Measurements from ENCODE around the gene SLC5A1. TPM values are rescaled to one million over a fixed set of nuclear protein-coding genes. Genes with fewer than 3 reads are reported as not detected.

SLC5A1 gene
- total and polyA plus RNA-seq, 2 donors (not counting 1 experiment from before 2014, with no cell fraction given), result not detected

- Mint-ChIP-seq H3K27ac (no peak overlapping the region), H3K9me3 (ENCODE audit: insufficient read depth) (no peaks in the 10 kb centered on the region), H3K27me3 (peaks cover 21% of the 10 kb centered on the region), H3K4me1 (no peaks in the 10 kb centered on the region), H3K4me3 (no peak overlapping the region)
- intact Hi-C loops (cut with micrococcal nuclease), result no loop called here
- H3K27me3 ChIP-seq (replicated peaks in 1 of 4; ENCODE audit: control extremely low read depth in 1 of 4, control insufficient read depth in 3 of 4, insufficient read depth in 4 of 4, low read length in 3 of 4), result peaks cover 0 to 3% (median 0%) of the 10 kb centered on the region in 4 experiments
- 79% methylated on average over 1 of the region's 1 CpG for WGBS (ENCODE audit: insufficient coverage)
- no peaks in the 10 kb centered on the region for H3K4me1 ChIP-seq (ENCODE audit: control insufficient read depth in 2 of 2, insufficient read depth in 2 of 2, low read length in 2 of 2)
- H3K36me3 ChIP-seq (replicated peaks in 1 of 2; ENCODE audit: control extremely low read depth in 1 of 2, control insufficient read depth in 1 of 2, extremely low read depth in 1 of 2, insufficient read depth in 2 of 2, low read length in 1 of 2), result no peaks in the 10 kb centered on the region
- H3K4me2 ChIP-seq (replicated peaks; ENCODE audit: low read depth, low read length, poor library complexity, severe bottlenecking), result no peak overlapping the region
- TF ChIP-seq EZH2 (IDR thresholded peaks at IDR 0.05; ENCODE audit: borderline replicate concordance, insufficient read depth, low read depth, low read length, poor library complexity, severe bottlenecking), result no peak
- TF ChIP-seq, protein P1, sequence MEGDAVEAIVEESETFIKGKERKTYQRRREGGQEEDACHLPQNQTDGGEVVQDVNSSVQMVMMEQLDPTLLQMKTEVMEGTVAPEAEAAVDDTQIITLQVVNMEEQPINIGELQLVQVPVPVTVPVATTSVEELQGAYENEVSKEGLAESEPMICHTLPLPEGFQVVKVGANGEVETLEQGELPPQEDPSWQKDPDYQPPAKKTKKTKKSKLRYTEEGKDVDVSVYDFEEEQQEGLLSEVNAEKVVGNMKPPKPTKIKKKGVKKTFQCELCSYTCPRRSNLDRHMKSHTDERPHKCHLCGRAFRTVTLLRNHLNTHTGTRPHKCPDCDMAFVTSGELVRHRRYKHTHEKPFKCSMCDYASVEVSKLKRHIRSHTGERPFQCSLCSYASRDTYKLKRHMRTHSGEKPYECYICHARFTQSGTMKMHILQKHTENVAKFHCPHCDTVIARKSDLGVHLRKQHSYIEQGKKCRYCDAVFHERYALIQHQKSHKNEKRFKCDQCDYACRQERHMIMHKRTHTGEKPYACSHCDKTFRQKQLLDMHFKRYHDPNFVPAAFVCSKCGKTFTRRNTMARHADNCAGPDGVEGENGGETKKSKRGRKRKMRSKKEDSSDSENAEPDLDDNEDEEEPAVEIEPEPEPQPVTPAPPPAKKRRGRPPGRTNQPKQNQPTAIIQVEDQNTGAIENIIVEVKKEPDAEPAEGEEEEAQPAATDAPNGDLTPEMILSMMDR (IDR thresholded peaks at IDR 0.05), result no peak
- ATAC-seq (ENCODE audit: low read depth) (no peak), DNase-seq (no peak)
- H4K20me1 ChIP-seq (ENCODE audit: control insufficient read depth, insufficient read depth, low read length, poor library complexity, severe bottlenecking), result no peaks in the 10 kb centered on the region
- H3K27ac ChIP-seq (ENCODE audit: low read length in 2 of 2), result no peak overlapping the region
- no peak overlapping the region for H3K9ac ChIP-seq (ENCODE audit: low read length)
- H3K9me3 ChIP-seq (ENCODE audit: control extremely low read depth in 1 of 3, control insufficient read depth in 2 of 3, insufficient read depth in 1 of 3, low read length in 2 of 3), result no peaks in the 10 kb centered on the region
- no peaks in the 10 kb centered on the region for H3K79me2 ChIP-seq (ENCODE audit: control insufficient read depth, insufficient read depth, low read length)
- H2AFZ ChIP-seq (ENCODE audit: insufficient read depth, low read depth, low read length, poor library complexity, severe bottlenecking), result no peak overlapping the region
- no peak overlapping the region for H3K4me3 ChIP-seq (ENCODE audit: control extremely low read depth in 1 of 5, extremely low read depth in 1 of 5, insufficient read depth in 1 of 5, low read depth in 2 of 5, low read length in 4 of 5)
- POLR2A ChIA-PET, result no interaction called here
- CTCF ChIA-PET, result interaction anchor here (3.0 to 3.9 kb wide), 2 partner anchors 105 to 112 kb away, joined by 9 to 27 read pairs; no protein-coding TSS in a partner anchor
Observed at GRCh38 chr22:32082331-32082730, 39.3 kb downstream of the SLC5A1 start.

GRCh38 chr22:32083000-32083399 lies 39.9 kb downstream of the SLC5A1 start:
- intact Hi-C loops (cut with micrococcal nuclease), result no loop called here
- Histone ChIP-seq H3K9ac (ENCODE audit: low read length) (no peak overlapping the region), H3K9me3 (ENCODE audit: control extremely low read depth in 1 of 3, control insufficient read depth in 2 of 3, insufficient read depth in 1 of 3, low read length in 2 of 3) (no peaks in the 10 kb centered on the region), H2AFZ (ENCODE audit: insufficient read depth, low read depth, low read length, poor library complexity, severe bottlenecking) (no peak overlapping the region), H3K79me2 (ENCODE audit: control insufficient read depth, insufficient read depth, low read length) (no peaks in the 10 kb centered on the region), H4K20me1 (ENCODE audit: control insufficient read depth, insufficient read depth, low read length, poor library complexity, severe bottlenecking) (no peaks in the 10 kb centered on the region), H3K4me2 (replicated peaks; ENCODE audit: low read depth, low read length, poor library complexity, severe bottlenecking) (no peak overlapping the region), H3K4me1 (ENCODE audit: control insufficient read depth in 2 of 2, insufficient read depth in 2 of 2, low read length in 2 of 2) (no peaks in the 10 kb centered on the region), H3K27ac (ENCODE audit: low read length in 2 of 2) (no peak overlapping the region), H3K27me3 (replicated peaks in 1 of 4; ENCODE audit: control extremely low read depth in 1 of 4, control insufficient read depth in 3 of 4, insufficient read depth in 4 of 4, low read length in 3 of 4) (peaks cover 0 to 10% (median 0%) of the 10 kb centered on the region in 4 experiments), H3K4me3 (ENCODE audit: control extremely low read depth in 1 of 5, extremely low read depth in 1 of 5, insufficient read depth in 1 of 5, low read depth in 2 of 5, low read length in 4 of 5) (no peak overlapping the region), H3K36me3 (replicated peaks in 1 of 2; ENCODE audit: control extremely low read depth in 1 of 2, control insufficient read depth in 1 of 2, extremely low read depth in 1 of 2, insufficient read depth in 2 of 2, low read length in 1 of 2) (no peaks in the 10 kb centered on the region)
- POLR2A ChIA-PET, result no interaction called here
- DNase-seq (no peak), ATAC-seq (ENCODE audit: low read depth) (no peak)
- WGBS (ENCODE audit: insufficient coverage), result 73% methylated on average over 6 of the region's 6 CpGs
- Mint-ChIP-seq H3K9me3 (ENCODE audit: insufficient read depth) (no peaks in the 10 kb centered on the region), H3K4me1 (no peaks in the 10 kb centered on the region), H3K4me3 (no peak overlapping the region), H3K27ac (no peak overlapping the region), H3K27me3 (peaks cover 26% of the 10 kb centered on the region)
- CTCF ChIA-PET, result interaction anchor here (0.7 to 3.0 kb wide), 3 partner anchors 22 to 113 kb away, joined by 3 to 9 read pairs (median 6); no protein-coding TSS in a partner anchor
- TF ChIP-seq, protein P1 (IDR thresholded peaks at IDR 0.05), result no peak
- TF ChIP-seq EZH2 (IDR thresholded peaks at IDR 0.05; ENCODE audit: borderline replicate concordance, insufficient read depth, low read depth, low read length, poor library complexity, severe bottlenecking), result no peak
